ENCODE data around the gene MPHOSPH6.

Gene MPHOSPH6

GRCh38 chr16:82157534-82157812 is 12.6 kb downstream of the MPHOSPH6 start:
- TF ChIP-seq, protein P1, sequence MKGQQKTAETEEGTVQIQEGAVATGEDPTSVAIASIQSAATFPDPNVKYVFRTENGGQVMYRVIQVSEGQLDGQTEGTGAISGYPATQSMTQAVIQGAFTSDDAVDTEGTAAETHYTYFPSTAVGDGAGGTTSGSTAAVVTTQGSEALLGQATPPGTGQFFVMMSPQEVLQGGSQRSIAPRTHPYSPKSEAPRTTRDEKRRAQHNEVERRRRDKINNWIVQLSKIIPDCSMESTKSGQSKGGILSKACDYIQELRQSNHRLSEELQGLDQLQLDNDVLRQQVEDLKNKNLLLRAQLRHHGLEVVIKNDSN (IDR thresholded peaks at IDR 0.05), result no peak
- TF ChIP-seq EP300 (IDR thresholded peaks at IDR 0.05; ENCODE audit: borderline replicate concordance) (no peak), FOXM1 (IDR thresholded peaks at IDR 0.05; ENCODE audit: borderline replicate concordance, low read depth) (no peak), ZBTB7A (IDR thresholded peaks at IDR 0.05; ENCODE audit: low read depth) (no peak), YY1 (IDR thresholded peaks at IDR 0.05; ENCODE audit: low read depth) (no peak), TAF1 (IDR thresholded peaks at IDR 0.05; ENCODE audit: low read depth) (no peak), CREB1 (IDR thresholded peaks at IDR 0.05; ENCODE audit: low read depth) (no peak), EGR1 (IDR thresholded peaks at IDR 0.05) (no peak), NFIC (IDR thresholded peaks at IDR 0.05) (no peak), TEAD4 (IDR thresholded peaks at IDR 0.05) (no peak), TCF12 (IDR thresholded peaks at IDR 0.05; ENCODE audit: low read depth) (no peak), RAD21 (IDR thresholded peaks at IDR 0.05; ENCODE audit: low read depth) (no peak), CEBPB (IDR thresholded peaks at IDR 0.05) (no peak)
- TF ChIP-seq, protein P2, sequence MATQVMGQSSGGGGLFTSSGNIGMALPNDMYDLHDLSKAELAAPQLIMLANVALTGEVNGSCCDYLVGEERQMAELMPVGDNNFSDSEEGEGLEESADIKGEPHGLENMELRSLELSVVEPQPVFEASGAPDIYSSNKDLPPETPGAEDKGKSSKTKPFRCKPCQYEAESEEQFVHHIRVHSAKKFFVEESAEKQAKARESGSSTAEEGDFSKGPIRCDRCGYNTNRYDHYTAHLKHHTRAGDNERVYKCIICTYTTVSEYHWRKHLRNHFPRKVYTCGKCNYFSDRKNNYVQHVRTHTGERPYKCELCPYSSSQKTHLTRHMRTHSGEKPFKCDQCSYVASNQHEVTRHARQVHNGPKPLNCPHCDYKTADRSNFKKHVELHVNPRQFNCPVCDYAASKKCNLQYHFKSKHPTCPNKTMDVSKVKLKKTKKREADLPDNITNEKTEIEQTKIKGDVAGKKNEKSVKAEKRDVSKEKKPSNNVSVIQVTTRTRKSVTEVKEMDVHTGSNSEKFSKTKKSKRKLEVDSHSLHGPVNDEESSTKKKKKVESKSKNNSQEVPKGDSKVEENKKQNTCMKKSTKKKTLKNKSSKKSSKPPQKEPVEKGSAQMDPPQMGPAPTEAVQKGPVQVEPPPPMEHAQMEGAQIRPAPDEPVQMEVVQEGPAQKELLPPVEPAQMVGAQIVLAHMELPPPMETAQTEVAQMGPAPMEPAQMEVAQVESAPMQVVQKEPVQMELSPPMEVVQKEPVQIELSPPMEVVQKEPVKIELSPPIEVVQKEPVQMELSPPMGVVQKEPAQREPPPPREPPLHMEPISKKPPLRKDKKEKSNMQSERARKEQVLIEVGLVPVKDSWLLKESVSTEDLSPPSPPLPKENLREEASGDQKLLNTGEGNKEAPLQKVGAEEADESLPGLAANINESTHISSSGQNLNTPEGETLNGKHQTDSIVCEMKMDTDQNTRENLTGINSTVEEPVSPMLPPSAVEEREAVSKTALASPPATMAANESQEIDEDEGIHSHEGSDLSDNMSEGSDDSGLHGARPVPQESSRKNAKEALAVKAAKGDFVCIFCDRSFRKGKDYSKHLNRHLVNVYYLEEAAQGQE (IDR thresholded peaks at IDR 0.05; ENCODE audit: low read depth), result no peak
- TF ChIP-seq, protein P3, sequence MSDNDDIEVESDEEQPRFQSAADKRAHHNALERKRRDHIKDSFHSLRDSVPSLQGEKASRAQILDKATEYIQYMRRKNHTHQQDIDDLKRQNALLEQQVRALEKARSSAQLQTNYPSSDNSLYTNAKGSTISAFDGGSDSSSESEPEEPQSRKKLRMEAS (IDR thresholded peaks at IDR 0.05), result no peak

DNA sequence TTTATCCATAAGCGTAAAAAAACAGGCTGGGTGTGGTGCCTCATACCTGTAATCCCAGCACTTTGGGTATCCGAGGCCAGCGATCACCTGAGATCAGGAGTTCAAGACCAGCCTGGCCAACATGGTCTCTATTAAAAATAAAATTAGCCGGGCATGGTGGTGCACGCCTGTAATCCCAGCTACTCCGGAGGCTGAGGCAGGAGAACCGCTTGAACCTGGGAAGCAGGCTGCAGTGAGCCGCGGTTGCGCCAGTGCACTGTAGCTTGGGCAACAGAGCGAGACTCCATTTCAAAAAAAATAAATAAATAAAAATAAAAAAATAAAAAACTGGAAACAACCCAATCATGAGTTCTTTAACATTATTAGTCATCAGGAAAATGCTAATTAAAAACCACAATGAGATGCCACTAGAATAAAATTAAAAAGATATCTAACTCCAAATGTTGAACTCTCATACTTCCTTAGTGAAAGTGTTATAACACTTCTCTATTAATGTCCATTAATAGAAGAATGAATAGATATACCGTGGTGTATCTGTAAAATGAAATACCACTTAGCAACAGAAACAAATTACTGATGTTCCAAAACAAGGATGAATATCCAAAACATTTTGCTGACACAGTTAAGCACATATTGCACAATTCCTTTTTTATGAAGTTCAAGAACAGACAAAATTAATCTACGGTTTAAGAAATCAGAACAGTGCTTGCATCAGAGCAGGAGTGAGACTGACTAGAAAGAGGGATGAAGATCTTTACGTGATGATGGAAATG is 13.1 kb downstream of the MPHOSPH6 start:
- TF ChIP-seq ZBTB7A (IDR thresholded peaks at IDR 0.05; ENCODE audit: low read depth), result no peak
- TF ChIP-seq TCF12 (IDR thresholded peaks at IDR 0.05; ENCODE audit: low read depth), result no peak
- no peak for TF ChIP-seq RAD21 (IDR thresholded peaks at IDR 0.05; ENCODE audit: low read depth)
- TF ChIP-seq, protein P3 (IDR thresholded peaks at IDR 0.05), result no peak
- TF ChIP-seq TEAD4 (IDR thresholded peaks at IDR 0.05), result no peak
- no peak for TF ChIP-seq FOXM1 (IDR thresholded peaks at IDR 0.05; ENCODE audit: borderline replicate concordance, low read depth)
- no peak for TF ChIP-seq YY1 (IDR thresholded peaks at IDR 0.05; ENCODE audit: low read depth)
- TF ChIP-seq NFIC (IDR thresholded peaks at IDR 0.05), result no peak
- TF ChIP-seq, protein P1 (IDR thresholded peaks at IDR 0.05), result no peak
- no peak for TF ChIP-seq CEBPB (IDR thresholded peaks at IDR 0.05)
- TF ChIP-seq EP300 (IDR thresholded peaks at IDR 0.05; ENCODE audit: borderline replicate concordance), result no peak
- TF ChIP-seq, protein P2 (IDR thresholded peaks at IDR 0.05; ENCODE audit: low read depth), result no peak
- TF ChIP-seq EGR1 (IDR thresholded peaks at IDR 0.05), result no peak
- no peak for TF ChIP-seq TAF1 (IDR thresholded peaks at IDR 0.05; ENCODE audit: low read depth)

- no peak for TF ChIP-seq EGR1 (IDR thresholded peaks at IDR 0.05)
- no peak for TF ChIP-seq TCF12 (IDR thresholded peaks at IDR 0.05; ENCODE audit: low read depth)
- TF ChIP-seq CREB1 (IDR thresholded peaks at IDR 0.05; ENCODE audit: low read depth), result no peak
- TF ChIP-seq FOXM1 (IDR thresholded peaks at IDR 0.05; ENCODE audit: borderline replicate concordance, low read depth), result no peak
- TF ChIP-seq NFIC (IDR thresholded peaks at IDR 0.05), result no peak
- no peak for TF ChIP-seq EP300 (IDR thresholded peaks at IDR 0.05; ENCODE audit: borderline replicate concordance)
These were observed 17.3 kb downstream of the MPHOSPH6 start for GRCh38 chr16:82152641-82153112.

DNA sequence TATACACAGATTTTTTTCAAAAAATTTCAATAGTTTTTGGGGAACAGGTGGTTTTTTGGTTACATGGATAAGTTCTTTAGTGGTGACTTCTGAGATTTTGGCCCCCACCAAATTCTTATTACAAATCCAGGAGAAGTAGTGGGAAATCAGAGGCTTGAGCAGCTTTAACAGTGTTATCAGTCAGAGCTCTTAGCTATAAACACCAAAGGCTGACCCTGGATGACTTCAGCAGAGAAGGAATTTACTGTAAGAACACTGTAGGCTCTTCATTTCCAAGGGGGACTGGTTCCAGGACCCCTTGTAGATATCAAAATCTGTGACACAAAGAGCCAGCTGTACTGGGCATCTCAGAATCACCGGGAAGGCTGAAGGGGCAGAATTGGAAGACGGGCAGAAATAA is 17.8 kb downstream of the MPHOSPH6 start:
- TF ChIP-seq FOXM1 (IDR thresholded peaks at IDR 0.05; ENCODE audit: borderline replicate concordance, low read depth) (no peak), NFIC (IDR thresholded peaks at IDR 0.05) (no peak), EGR1 (IDR thresholded peaks at IDR 0.05) (no peak), TCF12 (IDR thresholded peaks at IDR 0.05; ENCODE audit: low read depth) (no peak), TAF1 (IDR thresholded peaks at IDR 0.05; ENCODE audit: low read depth) (no peak), YY1 (IDR thresholded peaks at IDR 0.05; ENCODE audit: low read depth) (no peak), RAD21 (IDR thresholded peaks at IDR 0.05; ENCODE audit: low read depth) (no peak), EP300 (IDR thresholded peaks at IDR 0.05; ENCODE audit: borderline replicate concordance) (no peak), CEBPB (IDR thresholded peaks at IDR 0.05) (no peak), TEAD4 (IDR thresholded peaks at IDR 0.05) (no peak)
- TF ChIP-seq, protein P1 (IDR thresholded peaks at IDR 0.05), result no peak
- TF ChIP-seq, protein P2 (IDR thresholded peaks at IDR 0.05; ENCODE audit: low read depth), result no peak
- TF ChIP-seq, protein P3 (IDR thresholded peaks at IDR 0.05), result no peak

All from Ishikawa (cell line).